GM23248 (cell line): Measurements from ENCODE around the gene CFAP99. TPM values are rescaled to one million over a fixed set of nuclear protein-coding genes. Genes with fewer than 3 reads are reported as not detected.
A peak's percentile ranks its signal among the peaks of the same experiment; 100 is the strongest.

Experiments
- DNase-seq: peaks from one replicate; pipeline ENCODE4 v3.0.0-alpha.2; 2015
- H2AFZ ChIP-seq: fragments of 200-600 bp; sonication (generic); 2 replicates; pipeline ENCODE4 v1.6.1; 2016; ENCODE audit warnings: antibody characterized with exemption
- H3F3A ChIP-seq: fragments of 200-600 bp; sonication (generic); 2 replicates; pipeline ENCODE4 v1.6.1; 2016; ENCODE audit warnings: mild to moderate bottlenecking, antibody characterized with exemption, mixed run types; ENCODE audit not compliant: insufficient read depth
- H3K27ac ChIP-seq: fragments of 200-600 bp; sonication (generic); 2 replicates; pipeline ENCODE4 v1.5.1; 2016; ENCODE audit warnings: mild to moderate bottlenecking
- H3K27me3 ChIP-seq: fragments of 200-600 bp; sonication (generic); replicated peaks from 2 replicates; pipeline ENCODE4 v1.6.1; 2016; ENCODE audit warnings: mild to moderate bottlenecking; ENCODE audit not compliant: insufficient read depth
- H3K36me3 ChIP-seq: fragments of 200-600 bp; sonication (generic); 2 replicates; pipeline ENCODE4 v1.6.1; 2016; ENCODE audit warnings: low read depth, mild to moderate bottlenecking
- H3K4me1 ChIP-seq: fragments of 200-600 bp; sonication (generic); 2 replicates; pipeline ENCODE4 v1.6.1; 2016; ENCODE audit warnings: mild to moderate bottlenecking; ENCODE audit not compliant: insufficient read depth
- H3K4me2 ChIP-seq: fragments of 200-600 bp; sonication (generic); one replicate; pipeline ENCODE4 v1.6.1; 2016; ENCODE audit warnings: mild to moderate bottlenecking; ENCODE audit not compliant: unreplicated experiment
- H3K4me3 ChIP-seq: fragments of 200-600 bp; sonication (generic); 2 replicates; pipeline ENCODE4 v1.5.1; 2016; ENCODE audit warnings: mild to moderate bottlenecking
- H3K79me2 ChIP-seq: fragments of 200-600 bp; sonication (generic); 2 replicates; pipeline ENCODE4 v1.6.1; 2016; ENCODE audit warnings: mild to moderate bottlenecking; ENCODE audit not compliant: insufficient read depth
- H3K9ac ChIP-seq: fragments of 200-600 bp; sonication (generic); 2 replicates; pipeline ENCODE4 v1.6.1; 2016; ENCODE audit warnings: mild to moderate bottlenecking
- H3K9me2 ChIP-seq: fragments of 200-600 bp; sonication (generic); 2 replicates; pipeline ENCODE4 v1.6.1; 2016; ENCODE audit warnings: mixed run types, mild to moderate bottlenecking, moderate library complexity; ENCODE audit not compliant: insufficient read depth
- H3K9me3 ChIP-seq: fragments of 200-600 bp; sonication (generic); one replicate; pipeline ENCODE4 v1.6.1; 2017; ENCODE audit warnings: low read depth
- H4K20me1 ChIP-seq: fragments of 200-600 bp; sonication (generic); 2 replicates; pipeline ENCODE4 v1.6.0; 2016; ENCODE audit not compliant: insufficient read depth
- EZH2 ChIP-seq: fragments of 200-600 bp; sonication (generic); IDR thresholded peaks from 2 replicates; pipeline ENCODE4 v1.6.1; 2018; ENCODE audit warnings: antibody characterized with exemption, mild to moderate bottlenecking; ENCODE audit not compliant: insufficient read depth, poor library complexity, severe bottlenecking
- EZH2phosphoT487 ChIP-seq: fragments of 200-600 bp; sonication (generic); IDR thresholded peaks from 2 replicates; pipeline ENCODE4 v1.6.1; 2018; ENCODE audit warnings: antibody characterized with exemption, moderate library complexity, mild to moderate bottlenecking, low read depth; ENCODE audit not compliant: insufficient read depth
- WGBS, 2 experiments: methylation state at CpG; one replicate each; pipeline ENCODE4 v1.1.6; 2015 to 2017; ENCODE audit warnings: low lambda C conversion rate in 2 of 2, low coverage in 1 of 2; ENCODE audit errors: missing lambda C conversion rate in 2 of 2; 5-methylcytosine and 5-hydroxymethylcytosine counted together
- in situ Hi-C: fragments of 300-500 bp; cut with MboI; formaldehyde crosslinking; loops from 2 replicates; pipeline ENCODE4 v1.15.0; 2020
- polyA plus RNA-seq: library from polyadenylated mRNA; unstranded; fragments of >200 nt; fragmentation: Nextera tagmentation; extraction: Ambion mirVana; gene quantifications from 2 replicates; pipeline ENCODE4 v1.2.1, GENCODE V29; 2016
- total RNA-seq: library from RNA; depleted of rRNA; stranded (reverse); fragments of >200 nt; shearing (Covaris generic); gene quantifications from 2 replicates; pipeline ENCODE4 v1.2.3, GENCODE V29; 2014

CFAP99 gene
- total and polyA plus RNA-seq, 2 experiments from 2014 or later = not detected

DNA sequence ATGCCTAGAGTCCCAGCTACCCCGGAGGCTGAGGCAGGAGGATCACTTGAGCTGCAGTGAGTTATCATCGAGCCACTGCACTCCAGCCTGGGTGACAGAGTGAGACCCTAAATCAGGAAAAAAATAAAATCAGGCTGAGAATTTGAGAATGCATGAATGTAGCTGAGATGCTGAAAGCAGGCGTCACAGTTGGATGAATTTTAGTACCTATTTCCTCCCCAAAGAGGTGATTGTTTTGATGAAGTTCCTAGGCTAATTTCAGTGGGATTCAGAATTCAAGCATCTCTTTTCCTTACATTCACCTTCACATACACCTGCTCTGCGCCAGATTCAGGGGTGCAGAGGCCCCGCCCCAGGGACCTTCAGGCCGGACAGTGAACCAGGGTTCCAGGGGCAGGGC, 3.2 kb downstream of the CFAP99 start:
- Histone ChIP-seq H3K9me3 (no peaks in the 10 kb centered on the region), H3K27me3 (peaks cover 25% of the 10 kb centered on the region), H3K9ac (no peak overlapping the region), H3K4me1 (no peaks in the 10 kb centered on the region), H3K79me2 (no peaks in the 10 kb centered on the region), H3K4me3 (no peak overlapping the region), H4K20me1 (no peaks in the 10 kb centered on the region), H3K27ac (no peak overlapping the region), H3K4me2 (no peak overlapping the region), H3K36me3 (no peaks in the 10 kb centered on the region), H3K9me2 (no peaks in the 10 kb centered on the region), H3F3A (no peaks in the 10 kb centered on the region), H2AFZ (no peak overlapping the region)
- no peak for DNase-seq
- WGBS, 2 experiments = 74 to 81% methylated on average over 6 of the region's 6 CpGs
- in situ Hi-C loops = no loop called here
- TF ChIP-seq EZH2 (no peak), EZH2phosphoT487 (no peak)

DNA sequence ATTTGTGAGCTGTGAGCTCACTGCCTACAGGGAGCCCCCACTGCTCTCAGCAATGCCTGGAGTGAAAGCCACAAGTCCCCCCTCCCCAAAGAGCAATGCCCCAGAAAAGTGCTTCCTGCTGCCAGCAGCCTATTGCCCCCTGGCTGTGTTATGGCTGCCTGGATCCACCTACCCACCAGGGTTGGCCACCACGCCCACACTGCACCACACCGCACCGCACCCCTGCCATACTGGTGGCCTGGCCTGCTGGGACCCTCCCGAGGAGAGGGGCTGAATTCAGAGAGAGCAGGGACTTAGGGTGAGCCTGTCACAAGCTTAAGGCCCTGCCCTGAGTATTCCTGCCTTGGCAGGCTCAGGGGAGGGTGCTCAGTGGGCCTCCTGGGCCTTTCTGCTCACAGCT, 4.3 kb downstream of the CFAP99 start:
- DNase-seq = no peak
- H3K27ac ChIP-seq = no peak overlapping the region
- H3K79me2 ChIP-seq = no peaks in the 10 kb centered on the region
- H3K4me3 ChIP-seq = no peak overlapping the region
- no peak overlapping the region for H3K9ac ChIP-seq
- no peak overlapping the region for H3K4me2 ChIP-seq
- WGBS, 2 experiments = 68 to 70% methylated on average over 4 of the region's 4 CpGs
- H3K9me2 ChIP-seq = no peaks in the 10 kb centered on the region
- TF ChIP-seq EZH2 (no peak), EZH2phosphoT487 (no peak)
- H2AFZ ChIP-seq = no peak overlapping the region
- no peaks in the 10 kb centered on the region for H3K9me3 ChIP-seq
- H4K20me1 ChIP-seq = no peaks in the 10 kb centered on the region
- H3K4me1 ChIP-seq = no peaks in the 10 kb centered on the region
- H3K36me3 ChIP-seq = no peaks in the 10 kb centered on the region
- in situ Hi-C loops = no loop called here
- no peaks in the 10 kb centered on the region for H3F3A ChIP-seq
- peaks cover 25% of the 10 kb centered on the region for H3K27me3 ChIP-seq

DNA sequence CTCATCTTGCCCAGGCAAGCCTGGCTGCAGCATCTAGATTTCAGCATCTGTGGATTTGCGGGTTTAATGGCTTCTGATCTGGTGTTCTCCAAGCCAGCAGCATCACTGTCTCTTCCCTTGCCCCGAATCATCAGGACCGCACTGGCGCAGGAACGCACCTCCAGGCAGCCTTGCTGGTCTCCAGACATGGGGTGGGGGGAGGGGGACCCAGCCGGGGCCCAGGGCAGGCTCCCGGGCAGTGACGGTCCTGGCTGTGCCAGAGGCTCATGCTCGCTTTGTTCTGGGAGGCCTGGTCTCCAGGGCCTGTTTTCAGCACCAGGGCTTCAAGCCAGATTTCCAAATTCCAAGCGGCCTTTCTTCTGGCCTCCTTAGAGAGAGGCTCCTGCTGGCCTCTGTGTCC, 4.9 kb downstream of the CFAP99 start:
- no peaks in the 10 kb centered on the region for H3F3A ChIP-seq
- no peak overlapping the region for H3K9ac ChIP-seq
- H3K79me2 ChIP-seq = no peaks in the 10 kb centered on the region
- in situ Hi-C loops = no loop called here
- TF ChIP-seq EZH2phosphoT487 (no peak), EZH2 (no peak)
- no peak overlapping the region for H2AFZ ChIP-seq
- no peaks in the 10 kb centered on the region for H3K4me1 ChIP-seq
- 69 to 70% methylated on average over 10 of the region's 10 CpGs for WGBS, 2 experiments
- peaks cover 25% of the 10 kb centered on the region for H3K27me3 ChIP-seq
- no peaks in the 10 kb centered on the region for H3K36me3 ChIP-seq
- no peak for DNase-seq
- no peaks in the 10 kb centered on the region for H4K20me1 ChIP-seq
- H3K27ac ChIP-seq = no peak overlapping the region
- no peaks in the 10 kb centered on the region for H3K9me3 ChIP-seq
- no peak overlapping the region for H3K4me3 ChIP-seq
- no peak overlapping the region for H3K4me2 ChIP-seq
- no peaks in the 10 kb centered on the region for H3K9me2 ChIP-seq

DNA sequence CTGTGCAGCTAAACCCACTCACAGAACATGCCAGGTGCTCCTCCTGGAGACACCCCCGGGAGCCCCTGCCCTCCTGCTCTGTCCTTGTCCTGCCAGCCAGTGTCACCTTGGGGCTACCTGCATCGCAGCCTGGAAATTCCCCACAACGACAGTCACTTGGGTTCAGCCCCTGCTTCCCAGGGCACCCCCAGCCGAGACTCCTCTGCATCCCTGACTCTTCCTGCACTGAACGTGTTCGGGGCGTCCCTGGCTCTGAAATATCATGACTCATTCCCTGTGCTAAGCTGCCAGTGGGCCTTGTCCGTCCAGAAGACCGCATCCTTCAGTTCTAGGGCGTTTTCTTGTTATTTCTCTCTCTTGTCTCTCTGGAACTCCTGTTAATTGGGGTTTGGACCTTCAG, 5.8 kb downstream of the CFAP99 start:
- Histone ChIP-seq H3F3A (peaks cover under 1% of the 10 kb centered on the region; the same call in 1 of the 2 replicates), H3K9me2 (no peaks in the 10 kb centered on the region), H3K9me3 (no peaks in the 10 kb centered on the region), H3K9ac (no peak overlapping the region), H4K20me1 (no peaks in the 10 kb centered on the region), H3K4me3 (no peak overlapping the region), H3K36me3 (no peaks in the 10 kb centered on the region), H3K27ac (no peak overlapping the region), H3K4me1 (no peaks in the 10 kb centered on the region), H3K4me2 (no peak overlapping the region), H3K27me3 (peaks cover 20% of the 10 kb centered on the region), H2AFZ (peak overlapping the region; percentile 52; the same call in 1 of the 2 replicates), H3K79me2 (no peaks in the 10 kb centered on the region)
- in situ Hi-C loops = no loop called here
- DNase-seq = peak; percentile 74
- TF ChIP-seq EZH2phosphoT487 (no peak), EZH2 (no peak)
- 23 to 27% methylated on average over 10 of the region's 10 CpGs for WGBS, 2 experiments
